ENCODE measurements around the gene DPCD.

The DPCD gene

DNA sequence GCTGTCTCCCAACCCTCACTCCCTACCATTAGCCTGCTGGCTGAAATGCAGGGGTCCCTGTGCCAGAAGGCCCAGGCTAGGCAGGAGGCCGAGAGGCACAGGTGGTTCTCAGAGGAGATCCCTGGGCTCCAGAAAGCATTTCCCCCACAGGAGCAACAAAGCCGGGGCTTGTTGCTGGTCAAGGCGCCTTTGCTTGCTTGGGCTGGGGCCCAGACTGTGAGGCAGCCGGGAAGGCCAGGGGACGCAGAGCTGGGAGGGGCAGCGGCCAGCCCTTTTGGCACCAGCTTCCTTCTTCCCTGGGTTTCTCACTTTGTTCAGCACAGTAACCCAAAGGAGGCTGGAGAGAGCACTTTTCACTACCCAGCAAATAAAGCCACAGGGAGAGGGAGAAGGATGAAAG lies 58.2 kb downstream of the DPCD start:
- Mint-ChIP-seq H3K27ac (no peak overlapping the region), H3K4me3 (no peak overlapping the region), H3K36me3 (ENCODE audit: low read depth) (peaks cover 20% of the 10 kb centered on the region), H3K9me3 (no peaks in the 10 kb centered on the region), H3K27me3 (no peaks in the 10 kb centered on the region), H3K4me1 (ENCODE audit: low read depth) (no peaks in the 10 kb centered on the region)

DNA sequence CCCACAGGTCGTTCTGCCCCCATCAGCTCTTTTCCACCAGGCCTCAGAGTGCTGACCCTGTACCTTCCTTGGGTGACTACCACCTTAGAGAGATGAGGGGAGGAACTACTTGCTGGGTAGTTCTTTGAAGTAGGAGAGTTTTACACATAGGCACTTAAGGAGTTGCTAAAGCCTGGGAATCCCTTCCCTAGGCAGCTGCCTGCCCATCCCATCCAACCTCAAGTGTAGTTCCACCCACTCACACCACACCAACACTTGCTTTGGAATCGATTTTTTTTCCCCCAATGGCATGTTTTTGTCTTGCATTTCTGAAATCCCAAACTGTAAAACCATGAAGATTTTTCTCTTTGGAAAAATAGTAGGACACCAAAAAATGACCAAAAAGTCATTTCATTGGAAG lies 59.1 kb downstream of the DPCD start:
- Mint-ChIP-seq H3K9me3 (no peaks in the 10 kb centered on the region), H3K27me3 (no peaks in the 10 kb centered on the region), H3K4me1 (ENCODE audit: low read depth) (no peaks in the 10 kb centered on the region), H3K4me3 (no peak overlapping the region), H3K36me3 (ENCODE audit: low read depth) (peaks cover 16% of the 10 kb centered on the region), H3K27ac (no peak overlapping the region)

DNA sequence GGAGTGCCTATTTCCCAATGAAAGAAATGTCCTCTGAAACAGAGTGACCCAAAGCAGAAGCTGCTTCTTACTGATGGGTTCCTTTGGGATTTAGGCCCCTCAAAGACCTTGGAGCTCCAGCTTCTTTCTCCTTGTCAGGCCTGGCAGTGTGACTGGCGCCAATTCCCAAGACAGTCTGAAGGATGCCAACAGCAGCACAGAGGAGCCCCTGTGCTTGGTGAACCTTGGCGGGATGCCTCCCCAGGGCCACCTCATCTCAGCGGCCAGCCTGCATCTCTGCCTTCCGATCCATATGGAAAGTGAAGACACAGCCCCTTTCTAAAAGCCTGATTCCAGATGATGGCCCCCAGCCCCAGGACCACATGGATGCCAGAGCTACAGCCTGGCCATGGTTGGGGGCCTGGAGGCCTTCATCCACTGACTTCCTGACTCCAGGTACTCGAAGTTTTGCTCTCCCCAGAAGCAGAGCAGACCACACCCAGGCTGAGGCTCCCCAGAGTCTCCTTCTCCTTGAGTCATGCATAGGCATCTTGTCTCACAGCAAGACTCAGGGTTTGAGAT lies 61.5 kb downstream of the DPCD start:
- H3K27ac Mint-ChIP-seq, result no peak overlapping the region
- no peaks in the 10 kb centered on the region for H3K4me1 Mint-ChIP-seq (ENCODE audit: low read depth)
- H3K4me3 Mint-ChIP-seq, result no peak overlapping the region
- no peaks in the 10 kb centered on the region for H3K9me3 Mint-ChIP-seq
- no peaks in the 10 kb centered on the region for H3K27me3 Mint-ChIP-seq
- peaks cover 16% of the 10 kb centered on the region for H3K36me3 Mint-ChIP-seq (ENCODE audit: low read depth)

DNA sequence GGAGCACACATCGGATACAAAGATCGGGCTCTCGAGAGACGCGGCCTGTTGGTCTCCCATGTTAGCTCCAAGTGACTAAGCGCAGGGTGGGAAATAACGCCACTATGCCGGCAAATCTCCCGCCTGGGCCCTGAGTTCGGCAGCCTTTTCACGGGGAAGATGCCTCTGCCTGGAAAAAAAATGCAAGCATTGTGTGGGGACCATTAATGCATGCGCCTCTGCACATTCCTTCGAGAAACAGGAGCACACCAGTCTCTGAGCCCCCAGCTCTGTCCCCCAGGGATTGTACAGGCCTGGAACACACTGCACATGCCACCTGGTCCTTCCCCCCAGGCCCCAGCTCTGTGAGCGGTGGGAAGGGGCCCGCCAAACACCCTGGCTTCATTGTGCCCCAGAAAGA lies 62.7 kb downstream of the DPCD start:
- Mint-ChIP-seq H3K4me3 (no peak overlapping the region), H3K36me3 (ENCODE audit: low read depth) (peaks cover 23% of the 10 kb centered on the region), H3K27me3 (no peaks in the 10 kb centered on the region), H3K27ac (no peak overlapping the region), H3K9me3 (no peaks in the 10 kb centered on the region), H3K4me1 (ENCODE audit: low read depth) (no peaks in the 10 kb centered on the region)

DNA sequence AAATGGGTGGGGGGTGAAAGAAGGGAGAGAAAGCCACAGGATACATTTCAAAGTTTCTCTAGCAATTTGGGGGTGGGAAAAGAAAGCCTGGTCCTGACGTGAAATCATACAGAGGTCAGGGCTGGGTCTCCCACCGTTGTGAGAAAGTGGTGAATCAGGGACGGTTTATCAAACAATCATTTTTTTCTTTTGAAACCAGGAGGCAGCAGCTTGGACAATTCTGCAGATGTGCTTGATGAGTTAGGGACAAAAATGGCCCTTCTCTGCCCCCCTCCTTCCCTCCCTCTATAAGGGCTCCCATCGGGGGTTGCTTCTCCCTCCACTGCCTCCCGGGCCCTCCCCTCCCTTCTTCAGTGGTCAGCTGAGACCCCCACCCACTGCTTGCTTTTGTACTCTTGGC lies 63.2 kb downstream of the DPCD start:
- Mint-ChIP-seq H3K4me3 (no peak overlapping the region), H3K4me1 (ENCODE audit: low read depth) (no peaks in the 10 kb centered on the region), H3K27ac (no peak overlapping the region), H3K36me3 (ENCODE audit: low read depth) (peaks cover 27% of the 10 kb centered on the region), H3K9me3 (no peaks in the 10 kb centered on the region), H3K27me3 (no peaks in the 10 kb centered on the region)

DNA sequence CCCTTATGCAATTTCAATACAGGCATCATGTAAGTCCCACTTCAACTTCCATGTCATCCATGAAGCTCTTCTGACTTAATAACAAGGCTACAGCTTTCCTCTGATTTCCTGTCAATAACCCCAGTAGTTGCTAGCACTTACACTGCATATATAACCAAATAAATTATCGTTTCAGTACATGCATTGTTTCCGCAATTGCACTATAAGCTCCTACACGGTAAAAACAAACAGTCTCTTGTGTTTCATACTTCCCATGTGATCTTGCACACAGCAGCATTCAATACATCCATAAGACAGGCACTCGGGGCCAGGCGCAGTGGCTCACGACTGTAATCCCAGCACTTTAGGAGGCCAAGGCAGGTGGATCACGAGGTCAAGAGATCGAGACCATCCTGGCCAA lies 65.4 kb downstream of the DPCD start:
- Mint-ChIP-seq H3K27me3 (no peaks in the 10 kb centered on the region), H3K27ac (no peak overlapping the region), H3K36me3 (ENCODE audit: low read depth) (peaks cover 31% of the 10 kb centered on the region), H3K9me3 (no peaks in the 10 kb centered on the region), H3K4me1 (ENCODE audit: low read depth) (no peaks in the 10 kb centered on the region), H3K4me3 (no peak overlapping the region)

DNA sequence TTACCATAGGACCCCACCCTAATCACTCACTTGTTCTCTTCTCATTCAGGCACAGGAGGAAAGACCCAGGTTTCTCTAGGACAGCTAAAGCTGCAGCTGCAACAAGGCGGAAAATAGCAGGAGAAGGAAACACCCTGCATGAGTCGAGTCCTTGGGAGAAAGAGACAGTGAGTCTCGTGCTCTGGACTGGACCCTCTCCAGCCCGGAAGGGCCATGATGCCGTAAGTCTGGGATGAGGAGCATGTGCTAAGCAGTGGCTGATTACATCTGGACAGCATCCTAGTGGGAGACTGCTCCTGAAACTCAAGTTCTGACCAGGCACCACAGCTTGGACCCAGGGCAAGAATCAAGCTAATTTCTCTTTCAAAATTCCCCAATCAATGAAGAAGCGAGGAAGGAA lies 67.4 kb downstream of the DPCD start:
- H3K9me3 Mint-ChIP-seq, result no peaks in the 10 kb centered on the region
- H3K36me3 Mint-ChIP-seq (ENCODE audit: low read depth), result peaks cover 28% of the 10 kb centered on the region
- no peak overlapping the region for H3K4me3 Mint-ChIP-seq
- H3K4me1 Mint-ChIP-seq (ENCODE audit: low read depth), result no peaks in the 10 kb centered on the region
- no peak overlapping the region for H3K27ac Mint-ChIP-seq
- no peaks in the 10 kb centered on the region for H3K27me3 Mint-ChIP-seq

DNA sequence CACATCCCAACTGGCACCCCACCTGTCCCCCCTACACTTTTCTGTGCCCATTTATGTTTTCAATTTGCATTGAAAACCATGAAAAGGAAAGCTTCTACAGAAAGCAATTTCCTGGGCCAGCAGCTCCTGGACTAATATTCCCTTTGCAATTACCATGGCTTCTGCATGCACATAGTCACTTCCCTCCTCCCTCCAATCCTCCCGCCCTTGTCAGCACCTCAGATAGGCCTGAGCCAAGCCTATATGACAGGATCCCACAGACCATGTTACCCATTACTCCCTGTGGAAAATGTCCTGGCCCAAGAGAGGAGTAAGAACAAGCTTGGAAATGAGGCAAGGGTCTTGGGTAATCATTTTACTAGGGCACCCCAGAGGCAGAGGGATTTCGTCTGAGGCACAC lies 68.8 kb downstream of the DPCD start:
- Mint-ChIP-seq H3K36me3 (ENCODE audit: low read depth) (peaks cover 30% of the 10 kb centered on the region), H3K4me3 (no peak overlapping the region), H3K27ac (no peak overlapping the region), H3K4me1 (ENCODE audit: low read depth) (no peaks in the 10 kb centered on the region), H3K27me3 (no peaks in the 10 kb centered on the region), H3K9me3 (no peaks in the 10 kb centered on the region)

DNA sequence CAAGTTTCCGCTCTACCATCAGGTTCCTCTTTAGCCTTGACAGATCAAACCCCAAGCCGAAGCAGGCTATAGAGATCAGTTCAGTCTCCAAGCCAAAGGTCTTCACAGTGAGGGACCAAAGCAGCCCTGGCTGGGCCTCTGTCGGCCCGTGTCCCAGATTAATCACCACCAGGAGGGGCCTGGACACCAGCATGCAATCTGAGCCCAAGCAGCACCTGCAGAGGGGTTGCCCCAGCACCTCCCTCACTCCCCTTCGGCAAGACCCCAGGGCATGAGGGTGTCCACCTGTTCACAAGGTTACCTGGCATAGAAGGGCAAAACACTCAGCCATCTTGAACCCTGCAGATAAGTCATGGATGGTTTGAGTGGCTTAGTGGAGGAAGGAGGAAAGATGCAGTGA lies 70.9 kb downstream of the DPCD start:
- Mint-ChIP-seq H3K36me3 (ENCODE audit: low read depth) (peaks cover 46% of the 10 kb centered on the region), H3K9me3 (no peaks in the 10 kb centered on the region)

More for the DNA sequence above, 70.9 kb downstream of the DPCD start:
- H3K27me3 Mint-ChIP-seq, result no peaks in the 10 kb centered on the region
- no peaks in the 10 kb centered on the region for H3K4me1 Mint-ChIP-seq (ENCODE audit: low read depth)
- H3K4me3 Mint-ChIP-seq, result no peak overlapping the region
- H3K27ac Mint-ChIP-seq, result no peak overlapping the region

All from stimulated activated naive CD8-positive, alpha-beta T cell treated with anti-CD3 and anti-CD28 coated beads, Interleukin-15, Interleukin-2, amounts not matched to agents 100 ng/mL and 50 ng/mL, for 24 hours (primary cell).